Stimulated activated CD8-positive, alpha-beta memory T cell treated with anti-CD3 and anti-CD28 coated beads, Interleukin-15, amount 100 ng/mL, for 24 hours (primary cell): ENCODE measurements around the gene PPFIBP2.

Experiments used
- DNase-seq: peaks from one replicate; pipeline ENCODE4 v3.0.0-alpha.2; 2020; ENCODE audit warnings: low read depth

The PPFIBP2 gene

GRCh38 chr11:7666292-7666866 lies 152.6 kb downstream of the PPFIBP2 start:
- no peak for DNase-seq

GRCh38 chr11:7667460-7667859 lies 153.7 kb downstream of the PPFIBP2 start:
- DNase-seq = no peak

GRCh38 chr11:7668464-7668863 lies 154.7 kb downstream of the PPFIBP2 start:
- DNase-seq = no peak

- DNase-seq = no peak
Observed at GRCh38 chr11:7668911-7669310, 155.1 kb downstream of the PPFIBP2 start.

- no peak for DNase-seq
Observed at GRCh38 chr11:7670641-7671040, 156.8 kb downstream of the PPFIBP2 start.

- no peak for DNase-seq
Observed at GRCh38 chr11:7671347-7672215, 157.8 kb downstream of the PPFIBP2 start.

- no peak for DNase-seq
Observed at GRCh38 chr11:7672276-7672959, 158.6 kb downstream of the PPFIBP2 start.

- DNase-seq = no peak
Observed at GRCh38 chr11:7672960-7673723, 159.3 kb downstream of the PPFIBP2 start, which contains the start of gene CYB5R2. TSS of gene CYB5R2 (minus strand) at chr11:7673500. CDS start at chr11:7672825, 675 bp downstream.

GRCh38 chr11:7673724-7674434 lies 160.1 kb downstream of the PPFIBP2 start:
- no peak for DNase-seq

GRCh38 chr11:7675631-7676030 lies 161.8 kb downstream of the PPFIBP2 start:
- DNase-seq = no peak

GRCh38 chr11:7677071-7677470 lies 163.3 kb downstream of the PPFIBP2 start:
- DNase-seq = no peak

GRCh38 chr11:7677796-7678201 lies 164.0 kb downstream of the PPFIBP2 start:
- DNase-seq = no peak

- no peak for DNase-seq
Observed at GRCh38 chr11:7683571-7683970, 169.8 kb downstream of the PPFIBP2 start.

GRCh38 chr11:7686761-7687160 lies 173.0 kb downstream of the PPFIBP2 start:
- DNase-seq = no peak

GRCh38 chr11:7687386-7687785 lies 173.6 kb downstream of the PPFIBP2 start:
- DNase-seq = no peak

- DNase-seq = no peak
Observed at GRCh38 chr11:7688238-7688826, 174.5 kb downstream of the PPFIBP2 start.

GRCh38 chr11:7689239-7689638 lies 175.4 kb downstream of the PPFIBP2 start:
- DNase-seq = no peak

GRCh38 chr11:7690648-7691047 lies 176.8 kb downstream of the PPFIBP2 start:
- DNase-seq = no peak

GRCh38 chr11:7691759-7692350 lies 178.1 kb downstream of the PPFIBP2 start:
- no peak for DNase-seq

GRCh38 chr11:7692426-7692825 lies 178.6 kb downstream of the PPFIBP2 start:
- DNase-seq = no peak

- no peak for DNase-seq
Observed at GRCh38 chr11:7694235-7694634, 180.4 kb downstream of the PPFIBP2 start.
